Measurements from ENCODE around the gene TREML1.

TREML1 gene

DNA sequence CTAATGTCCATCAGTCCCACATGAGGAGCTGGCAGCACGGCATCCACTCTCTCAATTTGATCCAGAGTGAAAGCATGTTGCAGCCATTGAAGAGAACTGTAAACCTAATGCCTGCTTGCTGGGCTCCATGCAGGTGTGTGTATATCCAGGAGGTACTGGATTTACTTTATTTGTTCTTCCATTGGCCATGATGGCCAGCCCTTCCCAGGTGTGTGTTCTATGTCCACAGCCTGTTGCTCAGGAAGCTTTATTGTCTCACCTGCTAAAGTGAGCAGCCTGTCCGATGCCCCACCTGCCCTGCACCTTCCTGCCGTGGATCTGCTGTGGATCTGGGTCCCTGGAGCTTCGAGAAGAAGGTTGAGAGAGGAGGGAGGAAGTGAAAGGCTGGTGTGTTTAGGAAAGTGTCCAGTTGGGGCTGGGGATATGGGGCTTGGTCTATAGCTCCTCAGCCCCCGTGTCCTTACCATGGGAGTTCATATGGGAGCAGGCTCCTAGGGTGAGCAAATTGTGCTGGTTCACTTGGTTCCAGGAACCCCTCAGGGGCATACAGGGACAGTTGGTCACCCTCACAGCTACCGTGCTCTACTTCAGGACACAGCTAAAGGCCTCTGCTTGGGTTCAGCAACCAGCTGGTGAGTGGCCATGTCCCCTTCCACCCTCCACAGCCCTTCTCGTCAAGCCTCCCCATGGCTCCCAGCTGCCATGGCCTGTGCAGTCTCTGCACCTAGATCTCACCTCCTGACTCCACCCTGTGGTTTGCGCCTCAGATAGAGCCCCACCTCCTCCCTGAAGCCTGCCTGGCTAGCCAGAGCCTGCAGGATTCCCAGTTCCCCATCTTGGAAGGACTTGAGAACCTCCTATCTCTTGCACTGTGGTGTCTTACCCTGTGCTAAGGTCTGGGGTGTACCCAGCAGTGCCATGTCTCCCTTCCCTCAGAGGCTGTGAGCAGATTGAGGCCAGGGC is 34.1 kb upstream of the TREML1 start:
- H3K4me3 ChIP-seq (ENCODE audit: low read depth, low read length), result no peak overlapping the region
- TF ChIP-seq, protein P1, sequence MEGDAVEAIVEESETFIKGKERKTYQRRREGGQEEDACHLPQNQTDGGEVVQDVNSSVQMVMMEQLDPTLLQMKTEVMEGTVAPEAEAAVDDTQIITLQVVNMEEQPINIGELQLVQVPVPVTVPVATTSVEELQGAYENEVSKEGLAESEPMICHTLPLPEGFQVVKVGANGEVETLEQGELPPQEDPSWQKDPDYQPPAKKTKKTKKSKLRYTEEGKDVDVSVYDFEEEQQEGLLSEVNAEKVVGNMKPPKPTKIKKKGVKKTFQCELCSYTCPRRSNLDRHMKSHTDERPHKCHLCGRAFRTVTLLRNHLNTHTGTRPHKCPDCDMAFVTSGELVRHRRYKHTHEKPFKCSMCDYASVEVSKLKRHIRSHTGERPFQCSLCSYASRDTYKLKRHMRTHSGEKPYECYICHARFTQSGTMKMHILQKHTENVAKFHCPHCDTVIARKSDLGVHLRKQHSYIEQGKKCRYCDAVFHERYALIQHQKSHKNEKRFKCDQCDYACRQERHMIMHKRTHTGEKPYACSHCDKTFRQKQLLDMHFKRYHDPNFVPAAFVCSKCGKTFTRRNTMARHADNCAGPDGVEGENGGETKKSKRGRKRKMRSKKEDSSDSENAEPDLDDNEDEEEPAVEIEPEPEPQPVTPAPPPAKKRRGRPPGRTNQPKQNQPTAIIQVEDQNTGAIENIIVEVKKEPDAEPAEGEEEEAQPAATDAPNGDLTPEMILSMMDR (IDR thresholded peaks at IDR 0.05; ENCODE audit: borderline replicate concordance, insufficient read depth, low read depth, low read length), result no peak

DNA sequence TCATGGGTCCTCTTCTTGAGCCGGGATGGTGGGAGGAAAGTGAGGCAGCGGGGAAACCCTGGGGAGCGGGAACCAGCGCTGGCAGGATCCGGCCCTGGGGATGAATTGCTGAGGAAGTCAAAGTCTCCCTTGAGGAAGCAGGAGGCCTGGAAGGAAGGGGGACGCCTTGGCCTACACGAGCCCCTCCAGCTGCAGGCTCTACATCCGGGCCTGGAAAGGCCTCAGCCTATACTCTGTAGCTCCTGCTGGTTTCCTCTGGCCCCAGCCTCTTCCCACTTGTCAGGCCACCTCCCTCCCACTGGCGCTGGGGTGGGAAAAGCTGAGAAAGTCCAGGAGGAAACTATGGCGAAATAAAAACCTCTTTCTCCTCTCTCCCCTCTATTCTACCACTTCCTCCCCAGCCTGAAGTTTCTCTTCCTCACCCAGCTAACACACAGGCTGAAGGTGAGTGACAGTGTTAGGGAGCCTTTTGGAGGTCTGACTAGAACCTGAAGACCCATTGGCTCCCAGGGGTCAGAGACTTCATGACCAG is 31.9 kb upstream of the TREML1 start:
- H3K4me3 ChIP-seq (ENCODE audit: low read depth, low read length), result no peak overlapping the region

DNA sequence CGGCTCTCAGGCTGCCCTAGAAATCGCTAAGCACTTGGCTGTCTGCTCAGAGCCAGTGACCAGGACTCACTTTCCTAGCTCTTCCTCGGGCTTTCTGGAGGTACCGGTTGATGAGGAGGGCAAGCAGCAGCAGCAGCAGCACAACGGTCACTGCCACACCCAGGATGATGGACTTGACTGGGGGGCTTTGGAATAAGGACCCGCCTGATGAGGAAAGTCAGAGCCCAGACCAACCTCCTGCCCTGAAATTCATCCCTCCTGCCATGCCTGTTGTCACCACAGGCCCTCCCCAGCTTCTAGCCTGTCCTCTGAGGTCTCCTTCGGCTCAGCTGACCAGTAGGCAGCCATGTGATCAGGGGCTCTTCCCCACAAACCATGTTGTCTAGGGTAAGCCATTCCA is 30.6 kb upstream of the TREML1 start:
- TF ChIP-seq, protein P1 (IDR thresholded peaks at IDR 0.05; ENCODE audit: borderline replicate concordance, insufficient read depth, low read depth, low read length), result no peak
- H3K4me3 ChIP-seq (ENCODE audit: low read depth, low read length), result no peak overlapping the region

More for the DNA sequence above, 31.9 kb upstream of the TREML1 start:
- TF ChIP-seq, protein P1 (IDR thresholded peaks at IDR 0.05; ENCODE audit: borderline replicate concordance, insufficient read depth, low read depth, low read length), result no peak

- no peak overlapping the region for H3K4me3 ChIP-seq (ENCODE audit: low read depth, low read length)
- TF ChIP-seq, protein P1 (IDR thresholded peaks at IDR 0.05; ENCODE audit: borderline replicate concordance, insufficient read depth, low read depth, low read length), result peak; percentile 63; the same call in 1 of the 2 replicates
Observed at GRCh38 chr6:41182069-41183034, 28.2 kb upstream of the TREML1 start.

- TF ChIP-seq, protein P1 (IDR thresholded peaks at IDR 0.05; ENCODE audit: borderline replicate concordance, insufficient read depth, low read depth, low read length), result no peak
- no peak overlapping the region for H3K4me3 ChIP-seq (ENCODE audit: low read depth, low read length)
Observed at GRCh38 chr6:41181566-41181965, 27.4 kb upstream of the TREML1 start.

GRCh38 chr6:41179163-41179562 is 25.0 kb upstream of the TREML1 start:
- TF ChIP-seq, protein P1 (IDR thresholded peaks at IDR 0.05; ENCODE audit: borderline replicate concordance, insufficient read depth, low read depth, low read length), result no peak
- no peak overlapping the region for H3K4me3 ChIP-seq (ENCODE audit: low read depth, low read length)

Data from GM12875 (cell line).